RKO (cell line): ENCODE data around the gene RECQL.

Experiments used
- DNase-seq: peaks from one replicate; pipeline ENCODE4 v3.0.0-alpha.2; 2016; ENCODE audit warnings: low spot score

The RECQL gene, protein sequence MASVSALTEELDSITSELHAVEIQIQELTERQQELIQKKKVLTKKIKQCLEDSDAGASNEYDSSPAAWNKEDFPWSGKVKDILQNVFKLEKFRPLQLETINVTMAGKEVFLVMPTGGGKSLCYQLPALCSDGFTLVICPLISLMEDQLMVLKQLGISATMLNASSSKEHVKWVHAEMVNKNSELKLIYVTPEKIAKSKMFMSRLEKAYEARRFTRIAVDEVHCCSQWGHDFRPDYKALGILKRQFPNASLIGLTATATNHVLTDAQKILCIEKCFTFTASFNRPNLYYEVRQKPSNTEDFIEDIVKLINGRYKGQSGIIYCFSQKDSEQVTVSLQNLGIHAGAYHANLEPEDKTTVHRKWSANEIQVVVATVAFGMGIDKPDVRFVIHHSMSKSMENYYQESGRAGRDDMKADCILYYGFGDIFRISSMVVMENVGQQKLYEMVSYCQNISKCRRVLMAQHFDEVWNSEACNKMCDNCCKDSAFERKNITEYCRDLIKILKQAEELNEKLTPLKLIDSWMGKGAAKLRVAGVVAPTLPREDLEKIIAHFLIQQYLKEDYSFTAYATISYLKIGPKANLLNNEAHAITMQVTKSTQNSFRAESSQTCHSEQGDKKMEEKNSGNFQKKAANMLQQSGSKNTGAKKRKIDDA

GRCh38 chr12:21501258-21502163 lies at the start of gene RECQL, which contains the start of gene GOLT1B:
Gene RECQL (minus strand): TSS chr12:21501635. CDS start chr12:21499570, 2,065 bp downstream.
Gene GOLT1B (plus strand): TSS chr12:21501789. CDS start chr12:21501924, 135 bp downstream.
- DNase-seq: peak; percentile 99

GRCh38 chr12:21547437-21547836 lies 46.0 kb upstream of the RECQL start:
- no peak for DNase-seq

DNA sequence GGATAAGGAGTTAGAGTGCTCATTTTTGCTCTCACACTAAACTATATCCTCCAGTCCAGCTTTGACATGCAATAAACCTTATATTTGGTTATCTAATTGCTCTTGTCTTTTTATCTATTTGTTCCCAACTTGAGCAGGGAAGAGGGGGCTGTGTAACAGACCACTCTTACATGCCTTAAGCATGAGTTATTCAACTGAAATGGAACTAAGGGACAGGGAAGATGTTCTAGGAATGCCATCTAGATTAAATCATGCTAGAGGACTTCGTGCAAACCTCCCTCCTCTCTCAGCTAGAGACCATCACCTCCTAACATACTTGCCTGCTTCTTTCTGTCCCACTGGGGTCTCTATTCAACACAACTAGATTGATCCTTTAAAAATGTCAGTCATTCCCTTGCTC lies 45.3 kb upstream of the RECQL start:
- no peak for DNase-seq

GRCh38 chr12:21545557-21545956 lies 44.1 kb upstream of the RECQL start:
- DNase-seq: no peak

DNA sequence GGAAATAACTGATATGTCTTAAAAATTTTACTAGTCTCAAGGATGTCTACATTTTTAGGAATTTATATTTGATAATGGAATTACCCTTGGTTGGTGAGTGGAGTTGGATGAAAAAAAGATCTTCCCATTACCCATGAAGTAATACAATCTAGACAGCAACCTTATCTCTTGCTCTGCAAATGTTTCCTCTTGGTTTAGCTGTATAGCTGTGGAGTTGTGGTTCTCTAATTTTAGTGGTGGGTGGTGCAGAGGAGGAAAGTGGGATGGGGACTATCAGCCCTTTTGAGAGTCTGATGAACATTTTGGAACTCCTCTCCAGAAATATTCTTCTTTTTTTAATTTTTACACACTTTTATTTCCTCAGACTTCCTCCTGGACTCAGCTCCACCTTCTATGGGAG lies 41.7 kb upstream of the RECQL start:
- no peak for DNase-seq

- DNase-seq: no peak
These were observed 41.0 kb upstream of the RECQL start for GRCh38 chr12:21542403-21542802.

DNA sequence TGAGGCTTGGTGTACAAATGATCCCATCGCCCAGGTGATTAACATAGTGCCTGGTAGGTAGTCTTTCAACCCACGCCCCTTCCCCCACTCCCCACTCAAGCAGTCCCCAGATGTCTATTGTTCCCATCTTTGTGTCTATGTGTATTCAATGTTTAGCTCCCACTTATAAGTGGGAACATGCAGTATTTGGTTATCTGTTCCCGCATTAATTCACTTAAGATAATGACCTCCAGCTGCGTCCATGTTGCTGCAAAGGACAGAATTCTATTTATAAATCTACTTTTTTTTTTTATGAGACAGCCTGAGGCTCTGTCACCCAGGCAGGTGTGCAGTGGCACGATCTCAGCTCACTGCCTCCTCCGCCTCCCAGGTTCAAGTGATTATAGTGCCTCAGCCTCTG lies 40.3 kb upstream of the RECQL start:
- DNase-seq: no peak

DNA sequence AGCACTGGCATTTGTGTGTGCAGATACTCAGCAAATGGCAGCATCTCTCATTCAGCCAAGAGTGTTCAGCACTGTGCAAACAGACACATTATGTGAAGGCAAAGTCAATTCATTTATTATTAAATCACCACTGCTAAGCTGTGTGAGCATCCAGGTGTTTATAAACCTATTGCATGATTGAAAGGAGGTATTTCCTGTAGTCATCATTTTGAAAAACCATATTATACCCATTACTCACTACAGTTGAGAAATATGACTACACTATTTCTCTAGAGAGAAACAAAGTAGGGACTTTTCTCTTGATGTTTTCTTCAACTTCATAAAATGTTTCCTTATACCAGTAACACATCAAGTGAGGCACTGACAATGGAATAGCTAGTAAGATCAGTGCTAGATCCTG lies 38.4 kb upstream of the RECQL start:
- DNase-seq: no peak

DNA sequence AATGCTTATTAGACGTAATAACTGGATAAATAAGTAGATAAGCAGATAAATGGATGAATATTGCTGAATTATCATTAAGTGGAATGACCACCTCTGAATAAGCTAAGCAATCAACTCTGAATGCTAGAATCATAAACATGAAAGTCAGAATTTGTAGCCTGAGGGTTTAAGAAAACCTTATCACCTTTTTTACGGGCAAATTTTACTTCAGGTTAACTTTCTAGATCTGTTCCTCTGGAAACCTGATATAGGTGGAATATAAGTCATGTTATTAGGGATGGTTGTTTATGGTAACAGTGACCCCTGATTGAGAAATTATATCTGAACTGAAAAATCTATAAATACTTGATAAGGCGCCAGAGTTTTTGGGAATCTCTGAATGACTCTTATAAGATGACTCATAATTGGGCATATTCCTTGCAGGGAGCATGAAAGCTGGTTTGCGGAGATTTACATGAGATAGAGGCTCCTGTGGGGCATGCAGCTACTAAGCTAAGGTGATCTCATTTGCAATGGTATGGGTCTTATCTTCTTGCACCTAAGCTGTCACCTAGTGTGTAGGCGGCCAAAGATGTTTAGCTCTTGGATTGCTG lies 36.7 kb upstream of the RECQL start:
- peak; percentile 3 for DNase-seq

DNA sequence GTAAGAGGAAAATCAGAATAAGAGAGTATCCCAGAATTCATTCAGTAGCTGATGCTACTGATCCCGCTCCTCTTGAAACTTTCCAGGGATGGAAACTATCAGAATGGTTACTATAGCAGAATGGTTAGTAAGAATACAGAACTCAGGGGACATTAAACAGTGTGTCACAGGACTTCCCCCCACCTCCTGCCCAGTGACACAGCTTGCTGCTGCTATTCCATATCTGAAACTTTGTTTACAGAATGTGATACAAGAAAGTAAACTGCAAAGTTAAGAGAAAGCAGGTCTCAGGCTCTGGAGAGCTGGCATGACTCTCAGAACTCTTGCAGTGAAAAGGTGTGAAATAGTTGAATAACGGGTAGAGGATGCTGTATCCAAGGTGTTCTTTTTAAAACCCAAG lies 28.0 kb upstream of the RECQL start:
- no peak for DNase-seq

GRCh38 chr12:21528953-21529352 lies 27.5 kb upstream of the RECQL start:
- DNase-seq: no peak

- no peak for DNase-seq
These were observed 26.2 kb upstream of the RECQL start for GRCh38 chr12:21527451-21528180.

GRCh38 chr12:21526721-21527345 lies 25.4 kb upstream of the RECQL start:
- no peak for DNase-seq

- DNase-seq: peak; percentile 47
These were observed 24.6 kb upstream of the RECQL start, which contains the start of gene SPX for GRCh38 chr12:21526053-21526452. Gene SPX (plus strand): TSS chr12:21526296. CDS start chr12:21526473, 177 bp downstream.

GRCh38 chr12:21523148-21523547 lies 21.7 kb upstream of the RECQL start:
- DNase-seq: no peak

GRCh38 chr12:21521541-21521940 lies 20.1 kb upstream of the RECQL start:
- no peak for DNase-seq

- DNase-seq: no peak
These were observed 17.0 kb upstream of the RECQL start for GRCh38 chr12:21518451-21518850.

DNA sequence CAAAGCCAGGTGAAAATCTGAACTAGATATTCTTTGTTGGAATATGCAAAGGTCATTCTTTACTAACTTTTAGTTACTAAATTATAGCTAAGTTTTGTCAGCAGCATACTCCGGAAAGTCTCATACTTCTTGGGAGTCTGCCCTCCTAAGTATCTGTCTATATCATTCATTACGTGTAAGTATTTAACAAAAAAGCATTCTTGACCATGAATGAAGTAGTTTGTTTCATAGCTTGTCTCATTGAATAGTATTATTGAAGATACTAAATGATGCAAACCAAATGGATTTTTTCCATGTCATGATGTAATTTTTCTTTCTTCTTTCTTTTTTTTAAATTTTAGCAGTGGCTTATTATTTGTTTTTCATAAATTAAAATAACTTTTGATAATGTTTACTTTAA lies 14.8 kb upstream of the RECQL start:
- DNase-seq: no peak

DNA sequence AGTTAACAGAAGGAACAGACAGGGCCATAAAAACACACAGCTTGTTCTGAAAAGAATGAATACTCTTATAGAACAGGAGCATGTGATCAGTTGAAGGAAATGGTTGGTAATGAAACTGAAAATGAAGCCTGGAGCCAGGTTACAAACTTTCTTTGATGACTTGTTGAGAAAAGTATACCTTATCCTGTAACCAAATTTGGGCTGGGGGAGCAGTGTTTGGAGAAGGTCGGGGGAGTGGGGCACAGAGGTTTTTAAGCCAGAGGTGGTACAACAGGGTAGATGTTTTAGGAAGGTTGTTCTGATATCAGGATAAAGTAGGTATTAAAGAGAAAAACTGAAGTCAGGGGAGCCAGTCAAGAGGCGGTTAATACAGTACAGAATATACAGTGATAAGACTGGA lies 8.3 kb upstream of the RECQL start:
- no peak for DNase-seq

DNA sequence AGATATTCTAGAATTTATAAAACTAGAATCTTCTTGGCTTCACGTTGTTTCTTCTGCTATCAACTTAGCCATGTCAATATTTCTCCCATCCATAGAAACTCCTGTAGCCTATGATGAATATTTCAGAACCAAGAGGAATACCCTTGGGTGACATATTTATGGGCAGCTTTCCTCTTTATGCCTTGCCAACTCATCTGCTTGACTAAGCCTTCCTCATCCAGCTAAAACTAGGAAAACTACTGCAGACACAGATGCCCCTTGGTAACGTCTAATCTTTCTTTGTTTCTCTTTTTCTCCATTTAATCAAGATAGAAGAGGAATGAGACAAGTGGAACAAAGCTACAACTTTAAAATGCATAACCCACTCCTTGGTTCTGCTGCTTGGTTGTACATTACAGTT lies 6.4 kb upstream of the RECQL start:
- peak; percentile 30 for DNase-seq

DNA sequence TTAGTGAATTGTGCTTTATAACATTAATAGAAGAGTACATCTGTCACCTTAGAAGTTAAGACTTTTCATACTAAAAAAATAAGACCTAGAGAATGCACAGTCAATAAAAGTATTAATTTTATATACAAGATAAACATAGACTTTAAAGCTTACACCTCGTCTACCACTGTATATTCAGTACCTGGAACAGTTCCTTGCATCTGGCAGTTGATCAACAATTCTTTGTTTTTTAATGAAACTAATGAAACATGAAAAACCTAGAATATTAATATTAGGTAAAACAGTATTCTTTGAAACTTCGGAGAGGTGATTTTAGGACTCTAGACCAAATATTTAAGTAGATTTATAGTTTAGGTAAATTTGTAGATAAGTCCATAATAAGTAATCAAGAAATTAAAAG lies 4.5 kb upstream of the RECQL start:
- no peak for DNase-seq
